DOHH2 (cell line): ENCODE data around the gene GKAP1.

ENCODE experiments used
- CTCF ChIP-seq: fragments of 200-600 bp; sonication (generic); IDR thresholded peaks from one replicate; pipeline ENCODE4 v1.5.1; 2014; ENCODE audit warnings: antibody characterized with exemption, mild to moderate bottlenecking, low read depth, low read length; ENCODE audit not compliant: poor library complexity, severe bottlenecking
- EZH2phosphoT487 ChIP-seq: fragments of 200-600 bp; sonication (generic); IDR thresholded peaks from 2 replicates; pipeline ENCODE4 v1.6.1; 2017; ENCODE audit warnings: borderline replicate concordance, mild to moderate bottlenecking, antibody characterized with exemption, low read length, moderate library complexity, mixed read lengths

GRCh38 chr9:83794051-83794450, 23.5 kb downstream of the GKAP1 start:
- TF ChIP-seq CTCF = no peak
- no peak for TF ChIP-seq EZH2phosphoT487
